ENCODE data around the gene SEC14L6.

SEC14L6 gene

GRCh38 chr22:30507670-30508069, 38.9 kb downstream of the SEC14L6 start:
- TF ChIP-seq CTCF (IDR thresholded peaks at IDR 0.05; ENCODE audit: insufficient read depth, low read depth, low read length, missing control alignments): no peak
- DNase-seq (ENCODE audit: low read depth): no peak
- no peak overlapping the region for H3K4me3 ChIP-seq (ENCODE audit: low read depth, low read length)

DNA sequence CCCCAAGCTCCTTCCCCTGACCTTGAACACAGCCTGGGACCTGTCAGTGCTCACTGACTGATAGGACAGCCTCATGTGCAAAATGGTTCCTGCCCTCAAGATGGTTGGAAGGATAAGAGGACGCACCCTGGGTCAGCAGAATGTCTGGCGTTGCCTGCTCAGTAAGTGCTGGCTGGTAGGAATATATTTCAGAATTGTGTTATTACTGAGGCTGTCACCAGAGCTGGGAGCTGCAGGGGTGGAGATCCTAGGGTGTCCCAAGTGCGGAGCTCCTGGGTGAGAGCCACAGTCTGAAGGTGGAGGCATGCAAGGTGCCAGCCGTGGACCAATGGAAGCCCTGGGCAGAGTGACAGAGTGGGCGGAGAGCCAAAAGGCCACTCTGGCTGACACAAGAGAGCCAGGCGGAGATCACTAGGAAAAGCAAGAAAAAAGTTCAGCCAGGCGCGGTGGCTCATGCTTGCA, 40.0 kb downstream of the SEC14L6 start:
- no peak for DNase-seq (ENCODE audit: low read depth)
- no peak for TF ChIP-seq CTCF (IDR thresholded peaks at IDR 0.05; ENCODE audit: insufficient read depth, low read depth, low read length, missing control alignments)
- H3K4me3 ChIP-seq (ENCODE audit: low read depth, low read length): no peak overlapping the region

DNA sequence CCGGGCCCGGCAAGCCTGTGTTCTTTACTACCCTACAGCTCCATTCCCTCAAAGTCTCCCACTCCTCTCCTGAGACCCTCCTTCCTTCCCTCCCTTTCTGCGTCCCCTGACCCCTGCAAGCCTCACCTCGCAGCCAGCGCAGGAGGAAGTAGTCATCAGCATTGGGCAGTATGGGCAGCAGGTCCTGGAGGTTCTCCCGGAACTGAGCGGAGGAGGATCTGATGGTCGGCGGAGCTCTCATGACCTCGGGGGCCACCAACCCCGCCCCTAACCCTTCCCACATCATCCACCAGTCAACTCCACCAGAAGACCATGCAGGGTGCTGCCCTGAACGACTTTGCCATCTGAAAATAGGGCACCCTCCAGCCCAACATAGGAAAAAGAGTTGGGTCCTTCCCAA, 43.0 kb downstream of the SEC14L6 start:
- H3K4me3 ChIP-seq (ENCODE audit: low read depth, low read length): no peak overlapping the region
- TF ChIP-seq CTCF (IDR thresholded peaks at IDR 0.05; ENCODE audit: insufficient read depth, low read depth, low read length, missing control alignments): no peak
- no peak for DNase-seq (ENCODE audit: low read depth)

DNA sequence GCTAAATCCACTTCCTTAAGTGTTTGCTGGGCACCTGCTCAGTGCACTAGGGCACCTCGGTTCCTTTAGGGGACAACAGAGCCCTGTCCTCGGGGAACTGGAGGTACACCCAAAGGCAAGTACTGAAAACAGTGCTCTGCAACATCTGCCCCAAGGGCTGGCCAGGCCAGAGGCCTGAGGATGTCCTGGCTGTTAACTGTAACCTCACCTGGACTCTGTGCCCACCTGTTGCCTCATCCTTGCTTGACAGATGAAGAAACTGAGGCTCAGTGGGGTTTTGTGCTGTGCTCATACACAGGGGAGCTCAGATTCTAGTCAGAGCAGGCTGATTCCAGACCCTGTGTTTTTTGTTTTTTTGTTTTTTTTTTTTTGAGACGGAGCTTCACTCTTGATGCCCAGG, 43.6 kb downstream of the SEC14L6 start:
- TF ChIP-seq CTCF (IDR thresholded peaks at IDR 0.05; ENCODE audit: insufficient read depth, low read depth, low read length, missing control alignments): no peak
- no peak for DNase-seq (ENCODE audit: low read depth)
- no peak overlapping the region for H3K4me3 ChIP-seq (ENCODE audit: low read depth, low read length)

- DNase-seq (ENCODE audit: low read depth): no peak
- H3K4me3 ChIP-seq (ENCODE audit: low read depth, low read length): no peak overlapping the region
- TF ChIP-seq CTCF (IDR thresholded peaks at IDR 0.05; ENCODE audit: insufficient read depth, low read depth, low read length, missing control alignments): no peak
Measured at GRCh38 chr22:30502153-30502552, 44.4 kb downstream of the SEC14L6 start.

GRCh38 chr22:30500628-30501027, 45.9 kb downstream of the SEC14L6 start:
- no peak for DNase-seq (ENCODE audit: low read depth)
- TF ChIP-seq CTCF (IDR thresholded peaks at IDR 0.05; ENCODE audit: insufficient read depth, low read depth, low read length, missing control alignments): no peak
- no peak overlapping the region for H3K4me3 ChIP-seq (ENCODE audit: low read depth, low read length)

DNA sequence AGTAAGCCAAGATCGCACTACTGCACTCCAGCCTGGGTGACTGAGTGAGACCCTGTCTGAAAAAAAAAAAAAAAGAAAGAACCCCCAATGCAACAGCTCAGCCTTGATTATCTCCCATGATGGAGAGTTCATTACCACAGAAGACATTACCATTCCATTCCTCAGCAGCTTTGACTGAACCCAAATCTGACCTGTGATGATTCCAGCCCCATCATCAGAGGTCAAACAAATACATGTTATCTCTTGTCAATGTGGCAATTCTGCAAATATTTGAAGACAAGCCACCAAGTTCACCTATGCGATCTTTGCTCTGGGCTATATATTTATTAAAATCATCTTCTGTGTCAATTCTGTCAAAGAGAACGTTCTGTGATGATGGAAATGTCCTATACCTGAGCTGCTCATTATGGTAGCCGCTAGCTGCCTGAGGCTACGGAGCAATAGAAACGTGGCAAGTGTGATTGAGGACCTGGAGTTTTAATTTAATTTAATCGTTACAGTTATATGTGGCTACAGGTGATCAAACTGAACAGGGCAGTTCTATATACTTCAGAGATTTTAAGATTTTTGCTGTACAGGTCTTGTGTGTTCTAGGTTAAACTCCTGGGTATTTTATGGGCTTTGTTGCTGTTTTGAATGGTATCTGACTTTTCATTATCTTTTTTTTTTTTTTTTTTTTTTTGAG, 48.9 kb downstream of the SEC14L6 start:
- no peak for TF ChIP-seq CTCF (IDR thresholded peaks at IDR 0.05; ENCODE audit: insufficient read depth, low read depth, low read length, missing control alignments)
- H3K4me3 ChIP-seq (ENCODE audit: low read depth, low read length): no peak overlapping the region
- DNase-seq (ENCODE audit: low read depth): no peak
